SKM-1 treated with dmso at 0.1 percent for 144 hours (cell line): ENCODE measurements around the gene CDK5R1.

Source experiments
- DNase-seq: peaks from one replicate; lab custom pipeline; 2025; ENCODE audit not compliant: unreplicated experiment; lab: John Stamatoyannopoulos, UW

Gene CDK5R1

DNA sequence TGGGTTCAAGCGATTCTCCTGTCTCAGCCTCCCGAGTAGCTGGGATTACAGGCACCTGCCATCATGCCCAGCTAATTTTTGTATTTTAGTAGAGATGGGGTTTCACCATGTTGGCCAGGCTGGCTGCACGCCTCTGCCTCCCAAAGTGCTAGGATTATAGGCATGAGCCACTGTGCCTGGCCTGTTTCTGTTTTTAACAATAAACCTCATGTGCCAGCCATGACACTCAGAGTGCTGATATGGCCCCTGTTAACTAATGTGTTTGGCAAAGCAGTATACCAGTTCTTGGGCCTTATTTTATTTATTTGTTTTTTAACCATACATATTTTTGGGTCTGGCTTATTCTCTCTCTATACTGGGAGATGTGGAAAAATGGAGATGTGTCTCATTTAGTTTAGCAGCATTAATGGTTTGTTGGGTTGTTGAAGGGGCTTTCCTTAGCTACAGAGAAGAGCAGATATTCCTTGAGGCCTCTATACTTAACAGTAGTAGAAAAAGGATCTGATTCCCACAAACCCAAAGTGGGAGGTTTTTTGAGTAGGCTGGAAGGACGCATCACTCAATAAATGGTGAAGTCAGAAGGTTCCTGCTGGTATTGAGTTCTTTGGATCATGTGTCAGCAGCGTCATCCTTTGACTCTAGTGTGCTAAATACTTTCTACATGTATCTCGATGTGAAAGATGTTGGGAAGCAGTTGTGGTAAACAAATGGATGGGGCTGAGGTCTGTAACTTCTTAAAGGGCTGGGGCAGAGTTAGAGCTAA lies 16.2 kb upstream of the CDK5R1 start:
- no peak for DNase-seq

DNA sequence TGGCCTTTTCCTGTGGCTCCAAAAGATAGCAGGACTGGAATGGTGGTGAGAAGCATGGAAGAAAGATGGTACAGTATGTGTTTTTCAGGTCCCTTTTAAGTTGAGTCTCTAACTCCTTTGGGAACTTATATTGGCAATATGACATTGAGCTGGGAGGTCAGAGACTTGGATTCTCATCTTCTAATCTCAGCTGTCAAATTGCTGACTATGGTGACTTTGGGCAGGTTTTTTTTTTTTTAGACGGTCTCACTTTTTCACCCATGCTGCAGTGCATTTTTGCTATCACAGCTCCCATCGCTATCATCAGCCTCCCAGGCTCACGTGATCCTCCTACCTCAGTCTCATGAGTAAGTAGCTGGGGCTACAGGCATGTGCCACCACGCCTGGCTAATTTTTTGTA lies 15.1 kb upstream of the CDK5R1 start:
- DNase-seq, result no peak

DNA sequence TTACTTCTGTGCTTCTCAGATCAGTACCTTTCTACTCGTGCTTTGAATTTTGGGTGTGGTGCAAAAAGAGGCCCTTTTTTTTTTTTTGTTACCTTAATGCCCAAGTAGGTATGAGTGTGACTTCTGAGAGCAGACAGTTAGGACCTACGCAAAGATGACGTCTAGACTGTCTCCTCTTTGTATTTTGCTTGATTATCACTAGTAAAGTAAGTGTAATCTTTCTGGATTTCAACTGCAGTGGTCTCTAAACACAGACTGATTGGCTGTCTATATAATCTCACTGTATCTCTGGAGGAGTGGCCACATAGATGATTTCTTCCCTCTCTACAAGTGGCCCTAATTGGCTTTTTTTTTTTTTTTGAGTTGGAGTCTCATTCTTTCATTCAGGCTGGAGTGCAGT lies 11.5 kb upstream of the CDK5R1 start:
- no peak for DNase-seq

DNA sequence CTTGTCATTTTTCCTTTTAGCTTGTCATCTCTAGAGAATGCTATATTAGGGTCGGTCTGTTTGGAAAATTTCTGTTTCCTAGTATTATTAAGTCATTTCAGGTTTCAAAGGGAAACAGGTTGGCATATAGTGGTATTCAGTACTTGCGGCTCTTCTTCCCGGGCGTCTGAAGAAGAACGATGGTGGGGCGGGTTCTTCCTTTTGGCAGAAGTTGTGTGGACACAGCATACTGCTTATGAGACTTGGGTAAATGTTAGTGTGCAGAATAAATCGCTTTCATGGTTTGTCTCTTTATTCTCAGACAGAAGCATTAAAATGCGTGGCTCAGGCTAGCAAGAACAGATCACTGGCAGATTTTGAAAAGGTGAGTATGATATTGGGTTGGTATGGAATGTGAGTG lies 9.6 kb upstream of the CDK5R1 start:
- DNase-seq, result no peak

DNA sequence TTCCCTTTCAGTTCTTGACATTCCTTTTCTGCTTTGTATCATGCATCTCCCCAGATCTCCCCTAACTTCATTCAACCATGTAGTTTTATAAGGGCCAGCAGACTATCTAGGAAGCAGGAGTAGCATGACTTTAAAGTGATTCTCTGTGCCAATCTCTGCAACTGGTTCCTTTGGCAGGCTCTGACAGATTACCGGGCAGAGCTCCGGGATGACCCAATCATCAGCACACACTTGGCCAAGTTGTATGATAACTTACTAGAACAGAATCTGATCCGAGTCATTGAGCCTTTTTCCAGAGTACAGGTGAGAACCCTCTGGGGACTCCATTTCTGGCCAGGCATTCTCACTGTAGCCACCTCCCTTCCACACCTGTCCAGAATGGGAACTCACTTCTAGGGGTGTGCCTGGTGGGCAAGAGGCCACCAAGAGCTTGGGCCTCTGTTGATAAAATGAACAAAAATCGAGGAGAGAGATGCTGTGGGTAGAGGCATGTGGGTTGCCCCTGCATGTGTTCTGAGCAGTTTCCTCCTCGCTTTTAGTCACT lies 7.6 kb upstream of the CDK5R1 start:
- DNase-seq, result no peak

DNA sequence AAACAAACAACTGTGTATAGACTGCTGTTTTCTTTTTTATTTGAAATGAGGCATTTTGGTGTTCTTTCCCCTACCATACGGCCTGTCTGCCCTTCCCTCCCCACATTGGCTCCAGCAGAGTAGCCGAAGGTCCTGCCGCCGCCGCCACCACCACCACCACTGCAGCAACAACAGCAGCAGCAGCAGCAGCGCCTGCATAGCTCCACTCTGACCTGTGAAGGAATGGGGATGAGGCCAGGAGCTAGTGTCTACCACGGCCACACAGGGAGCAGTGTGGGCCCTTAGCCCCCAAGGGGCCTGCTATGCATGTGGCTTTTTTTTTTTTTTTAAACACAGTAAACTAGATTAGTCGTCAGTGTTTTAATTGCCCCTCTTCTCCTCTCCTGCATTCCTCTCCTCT lies 5.6 kb upstream of the CDK5R1 start:
- no peak for DNase-seq

DNA sequence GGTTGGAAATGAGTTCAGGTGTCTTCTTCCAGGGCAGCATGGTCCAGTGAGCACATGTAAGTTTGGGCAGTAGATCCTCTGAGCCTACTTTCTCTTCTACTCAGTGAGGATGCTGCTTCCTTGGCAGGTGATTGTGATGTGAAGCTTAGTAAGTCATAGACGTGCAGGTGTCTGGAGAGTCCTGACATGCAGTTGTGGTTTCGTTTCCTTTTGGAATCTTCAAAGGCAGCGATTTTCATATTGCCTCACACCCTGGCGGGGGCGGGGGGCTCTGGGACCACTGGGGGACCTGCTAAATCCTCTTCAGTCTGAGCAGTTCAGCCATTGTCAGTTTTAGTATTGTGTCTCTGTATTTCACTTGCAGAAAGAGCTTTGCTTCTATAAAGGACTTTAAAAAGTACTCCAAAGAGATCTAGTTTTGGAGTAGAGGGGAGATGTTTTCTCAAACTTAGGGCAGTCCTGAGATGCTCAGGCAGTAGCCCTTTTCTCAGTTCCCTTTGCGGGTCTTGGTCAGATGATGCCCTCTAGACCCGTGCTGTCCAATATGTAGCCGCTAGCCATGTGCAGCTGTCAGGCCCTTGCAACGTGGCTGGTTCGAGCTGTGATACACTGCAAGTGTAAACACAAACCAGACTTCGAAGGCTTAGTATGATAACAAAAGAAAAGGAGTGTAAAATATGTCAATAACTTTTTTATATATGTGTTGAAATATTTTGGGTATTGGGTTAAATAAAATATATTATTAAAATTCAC lies 4.0 kb upstream of the CDK5R1 start:
- no peak for DNase-seq

DNA sequence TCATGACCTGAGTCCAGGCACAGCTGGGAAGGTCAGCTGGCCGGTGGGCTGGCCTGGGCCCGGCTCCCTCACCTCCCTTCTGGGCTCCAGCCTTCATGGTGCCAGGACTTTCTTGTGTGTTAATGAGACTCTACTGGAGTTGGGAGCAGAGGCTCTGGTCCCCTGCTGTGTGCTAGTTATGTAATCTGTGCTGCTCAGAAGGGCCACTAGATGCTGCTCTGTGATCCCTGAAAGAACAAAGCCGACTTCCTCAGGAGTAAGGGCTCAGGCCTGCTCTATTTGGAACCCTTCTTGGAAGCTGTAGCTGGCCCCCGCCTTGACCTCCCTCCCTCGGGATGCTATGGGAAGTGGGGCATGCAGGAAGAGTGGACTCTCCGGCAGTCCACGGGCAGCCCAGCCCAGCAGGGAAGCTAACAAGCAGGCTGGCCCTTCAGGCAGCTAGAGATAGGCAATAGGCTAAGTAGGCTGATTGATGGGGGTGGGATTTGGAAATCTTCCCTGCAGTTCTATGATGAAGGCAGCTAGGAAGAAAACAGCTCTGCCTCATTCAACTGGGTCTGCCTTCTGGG lies 3.3 kb upstream of the CDK5R1 start:
- peak; percentile 52 for DNase-seq

DNA sequence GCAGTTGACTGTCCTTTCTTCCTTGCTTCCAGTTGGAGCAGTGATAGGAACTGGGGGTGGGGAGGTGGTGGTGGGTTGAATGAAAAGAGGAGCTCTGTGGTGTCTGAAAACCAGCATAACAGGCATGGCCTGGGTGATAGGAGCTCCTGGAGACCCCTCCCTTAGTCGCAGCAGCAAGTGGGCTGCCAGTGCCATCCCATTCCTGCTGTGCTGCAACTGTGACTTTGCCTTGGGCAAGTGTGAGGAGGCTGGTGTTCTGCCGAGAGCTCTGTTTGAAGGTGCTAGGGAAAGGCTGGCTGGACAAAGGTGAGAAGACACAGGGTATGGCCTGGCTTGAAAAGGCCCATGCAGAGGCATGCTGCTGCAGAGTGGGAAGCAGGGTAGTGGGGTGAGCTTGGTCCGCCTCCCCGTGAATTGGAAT lies 2.7 kb upstream of the CDK5R1 start:
- DNase-seq, result no peak

DNA sequence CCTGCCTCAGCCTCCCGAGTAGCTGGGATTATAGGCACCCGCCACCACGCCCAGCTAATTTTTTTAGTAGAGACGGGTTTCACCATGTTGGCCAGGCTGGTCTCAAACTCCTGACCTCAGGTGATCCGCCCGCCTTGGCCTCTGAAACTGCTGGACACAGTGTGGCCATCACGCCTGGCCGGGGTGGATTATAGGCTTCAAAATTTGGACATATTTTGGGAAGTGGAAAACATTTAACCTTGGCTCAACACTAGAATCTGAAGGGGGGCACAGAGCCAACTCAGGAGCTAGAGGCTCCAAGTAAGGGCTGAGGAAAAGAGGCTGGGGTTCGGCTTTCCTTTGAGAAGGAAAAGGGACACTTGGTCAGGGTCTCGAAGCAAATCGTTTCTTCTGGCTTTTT lies 2.2 kb upstream of the CDK5R1 start:
- DNase-seq, result no peak

DNA sequence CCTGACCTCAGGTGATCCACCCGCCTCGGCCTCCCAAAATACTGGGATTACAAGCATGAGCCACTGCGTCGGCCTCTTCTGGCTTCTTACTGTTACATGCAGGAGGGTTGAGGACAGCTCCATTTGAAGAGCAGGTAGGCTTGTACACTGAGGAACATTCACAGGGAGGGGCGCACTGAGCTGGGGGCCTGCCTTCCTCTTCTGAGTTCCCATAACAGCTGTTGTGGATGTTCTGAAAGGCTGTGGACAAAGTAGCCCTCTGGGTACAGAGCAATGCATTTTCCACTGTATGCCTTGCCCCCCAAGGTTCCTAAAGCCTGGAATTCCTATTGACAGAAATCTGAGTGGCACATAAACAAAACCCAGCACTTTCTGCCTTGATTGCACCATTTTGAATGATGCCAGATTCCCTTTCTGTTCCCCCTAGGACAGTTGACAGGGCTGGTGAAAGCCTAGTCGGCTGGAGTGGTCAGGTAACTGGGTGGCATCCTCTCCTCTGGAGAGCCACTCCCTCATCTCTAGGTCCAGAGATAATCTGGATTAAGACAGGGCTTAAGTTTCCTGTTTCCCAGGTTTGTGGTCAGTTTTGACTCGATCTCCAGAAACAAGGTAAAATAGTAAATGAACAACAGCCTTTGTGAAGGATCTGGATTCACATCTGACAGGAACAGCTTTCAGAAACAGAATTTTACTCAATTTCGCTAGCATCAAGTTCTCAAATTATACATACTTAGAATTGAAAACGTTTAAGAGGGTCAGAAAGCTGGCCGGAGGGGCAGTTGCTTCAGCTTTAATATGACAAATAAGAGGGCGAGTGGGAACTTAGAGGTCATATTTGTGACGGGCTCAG lies 1.3 kb upstream of the CDK5R1 start:
- DNase-seq, result no peak

DNA sequence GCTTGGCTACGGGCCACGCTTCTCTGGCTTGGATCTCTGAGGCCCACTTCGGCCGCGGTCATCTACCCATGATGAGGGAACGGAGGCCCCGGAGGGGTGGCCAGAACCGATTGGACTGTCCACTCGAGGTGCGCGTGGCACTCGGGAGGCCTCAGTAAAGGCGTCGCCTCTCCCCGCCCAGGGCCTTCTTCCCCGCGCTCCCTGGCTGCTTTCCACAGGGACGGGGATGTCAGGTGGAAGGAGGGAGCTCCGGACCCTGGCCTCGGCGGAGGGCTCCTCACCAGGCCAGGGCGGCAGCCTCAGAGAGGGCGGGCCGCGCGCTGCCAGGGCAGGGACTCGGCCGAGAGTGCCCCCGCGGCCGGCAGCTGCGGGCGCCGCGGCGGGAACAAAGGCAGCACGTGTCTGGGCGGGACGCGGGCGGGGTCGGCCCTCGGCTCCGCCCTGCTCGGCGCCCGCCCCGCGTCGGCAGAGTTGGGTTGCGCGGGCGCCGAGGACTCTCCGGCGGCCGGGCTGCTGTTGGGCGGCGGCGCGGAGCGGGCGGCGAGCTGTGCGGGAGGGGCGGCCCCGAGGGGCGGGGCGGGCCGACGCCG lies 587 bp upstream of the CDK5R1 start:
- DNase-seq, result peak; percentile 74

DNA sequence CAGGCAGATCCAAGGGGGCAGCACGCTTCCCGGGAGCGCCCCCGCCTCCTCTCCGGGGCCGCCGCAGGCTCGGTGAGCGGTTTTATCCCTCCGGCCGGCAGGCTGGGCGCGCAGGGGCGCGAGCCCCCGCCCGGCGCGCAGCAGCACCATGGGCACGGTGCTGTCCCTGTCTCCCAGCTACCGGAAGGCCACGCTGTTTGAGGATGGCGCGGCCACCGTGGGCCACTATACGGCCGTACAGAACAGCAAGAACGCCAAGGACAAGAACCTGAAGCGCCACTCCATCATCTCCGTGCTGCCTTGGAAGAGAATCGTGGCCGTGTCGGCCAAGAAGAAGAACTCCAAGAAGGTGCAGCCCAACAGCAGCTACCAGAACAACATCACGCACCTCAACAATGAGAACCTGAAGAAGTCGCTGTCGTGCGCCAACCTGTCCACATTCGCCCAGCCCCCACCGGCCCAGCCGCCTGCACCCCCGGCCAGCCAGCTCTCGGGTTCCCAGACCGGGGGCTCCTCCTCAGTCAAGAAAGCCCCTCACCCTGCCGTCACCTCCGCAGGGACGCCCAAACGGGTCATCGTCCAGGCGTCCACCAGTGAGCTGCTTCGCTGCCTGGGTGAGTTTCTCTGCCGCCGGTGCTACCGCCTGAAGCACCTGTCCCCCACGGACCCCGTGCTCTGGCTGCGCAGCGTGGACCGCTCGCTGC lies 832 bp downstream of the CDK5R1 start:
- DNase-seq, result no peak

DNA sequence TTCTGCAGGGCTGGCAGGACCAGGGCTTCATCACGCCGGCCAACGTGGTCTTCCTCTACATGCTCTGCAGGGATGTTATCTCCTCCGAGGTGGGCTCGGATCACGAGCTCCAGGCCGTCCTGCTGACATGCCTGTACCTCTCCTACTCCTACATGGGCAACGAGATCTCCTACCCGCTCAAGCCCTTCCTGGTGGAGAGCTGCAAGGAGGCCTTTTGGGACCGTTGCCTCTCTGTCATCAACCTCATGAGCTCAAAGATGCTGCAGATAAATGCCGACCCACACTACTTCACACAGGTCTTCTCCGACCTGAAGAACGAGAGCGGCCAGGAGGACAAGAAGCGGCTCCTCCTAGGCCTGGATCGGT lies 1.4 kb downstream of the CDK5R1 start:
- no peak for DNase-seq

DNA sequence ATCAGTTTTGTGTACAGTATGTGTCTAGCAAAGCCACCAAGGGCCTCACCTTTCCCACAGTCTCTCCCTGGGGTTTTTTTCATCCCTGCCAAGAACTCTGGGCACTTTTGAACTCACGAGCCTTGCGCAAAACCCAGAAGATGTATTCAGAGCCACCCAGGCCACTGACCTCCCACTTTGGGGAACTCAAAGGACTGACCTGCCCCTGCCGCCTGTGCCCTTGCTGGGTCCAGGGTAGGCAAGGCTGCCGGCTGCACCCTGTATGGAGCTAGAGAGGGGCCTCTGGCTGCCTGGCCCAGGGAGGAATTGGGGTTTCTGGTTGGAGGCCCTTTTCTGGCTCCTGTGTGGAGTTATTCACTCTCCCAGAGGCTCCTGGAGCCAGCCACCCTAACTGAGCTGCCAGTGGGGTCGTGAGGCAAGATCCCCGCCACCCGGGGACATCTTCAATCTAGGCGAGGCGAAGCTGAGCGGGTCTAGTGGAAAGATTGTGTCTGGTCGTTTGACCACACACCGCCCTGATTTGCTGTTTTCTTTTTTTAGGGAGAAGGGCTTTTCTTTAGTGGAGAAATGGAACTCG lies 1.9 kb downstream of the CDK5R1 start:
- no peak for DNase-seq

DNA sequence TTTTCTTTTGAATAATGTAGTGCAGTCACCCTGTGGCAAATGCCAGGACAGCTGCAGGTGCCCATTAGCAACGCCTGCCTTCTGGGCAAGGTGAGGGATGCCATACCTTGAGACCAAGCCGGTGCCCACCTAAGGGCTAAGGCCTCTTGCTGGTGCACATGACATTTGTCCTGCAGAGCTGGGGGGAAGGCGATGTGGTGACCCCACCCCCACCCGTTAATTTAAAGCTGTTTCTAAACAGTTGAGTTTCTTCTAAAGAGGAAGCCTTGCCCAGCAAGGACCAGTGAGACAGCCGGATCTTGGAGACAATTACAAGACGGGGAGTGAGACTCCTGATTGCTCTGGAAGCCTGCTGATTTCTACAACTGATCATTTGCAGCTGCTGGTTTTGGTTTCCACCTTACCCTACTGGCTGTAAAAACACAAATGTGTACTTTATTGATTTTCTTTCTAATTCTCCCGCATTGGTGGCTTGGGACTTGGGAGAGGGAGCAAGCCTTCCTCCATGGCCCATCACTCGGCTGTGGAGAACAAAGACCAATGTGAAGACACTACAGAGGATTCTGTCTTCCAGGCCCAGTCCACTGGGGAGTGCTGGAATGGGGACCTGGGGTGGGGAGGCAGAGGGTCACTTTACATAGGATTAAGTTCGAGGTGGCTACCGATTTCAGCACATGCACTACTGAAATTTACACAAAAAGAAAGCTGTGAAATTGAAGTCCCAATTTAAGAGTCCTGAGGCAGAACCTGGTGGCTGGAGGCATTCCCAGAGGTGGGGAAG lies 2.7 kb downstream of the CDK5R1 start:
- DNase-seq, result no peak

DNA sequence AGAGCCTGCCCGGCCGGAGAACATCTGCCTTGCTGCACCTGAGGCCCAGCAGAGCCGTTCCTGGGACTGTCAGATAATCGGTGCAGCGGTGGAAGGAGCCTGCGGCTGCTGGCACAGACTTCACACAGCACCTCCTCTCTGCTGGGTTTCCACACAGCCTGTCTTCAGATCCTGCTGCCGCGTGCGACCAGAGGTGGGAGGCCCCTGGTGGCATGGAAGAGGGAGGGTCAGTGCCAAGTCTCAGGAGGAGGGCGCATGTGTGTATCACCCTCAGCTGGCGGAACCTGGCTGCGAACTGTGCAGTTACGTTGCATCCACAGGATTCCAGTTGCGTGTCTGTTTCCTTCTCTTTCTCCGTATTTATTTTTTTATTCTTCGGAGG lies 3.3 kb downstream of the CDK5R1 start:
- no peak for DNase-seq

DNA sequence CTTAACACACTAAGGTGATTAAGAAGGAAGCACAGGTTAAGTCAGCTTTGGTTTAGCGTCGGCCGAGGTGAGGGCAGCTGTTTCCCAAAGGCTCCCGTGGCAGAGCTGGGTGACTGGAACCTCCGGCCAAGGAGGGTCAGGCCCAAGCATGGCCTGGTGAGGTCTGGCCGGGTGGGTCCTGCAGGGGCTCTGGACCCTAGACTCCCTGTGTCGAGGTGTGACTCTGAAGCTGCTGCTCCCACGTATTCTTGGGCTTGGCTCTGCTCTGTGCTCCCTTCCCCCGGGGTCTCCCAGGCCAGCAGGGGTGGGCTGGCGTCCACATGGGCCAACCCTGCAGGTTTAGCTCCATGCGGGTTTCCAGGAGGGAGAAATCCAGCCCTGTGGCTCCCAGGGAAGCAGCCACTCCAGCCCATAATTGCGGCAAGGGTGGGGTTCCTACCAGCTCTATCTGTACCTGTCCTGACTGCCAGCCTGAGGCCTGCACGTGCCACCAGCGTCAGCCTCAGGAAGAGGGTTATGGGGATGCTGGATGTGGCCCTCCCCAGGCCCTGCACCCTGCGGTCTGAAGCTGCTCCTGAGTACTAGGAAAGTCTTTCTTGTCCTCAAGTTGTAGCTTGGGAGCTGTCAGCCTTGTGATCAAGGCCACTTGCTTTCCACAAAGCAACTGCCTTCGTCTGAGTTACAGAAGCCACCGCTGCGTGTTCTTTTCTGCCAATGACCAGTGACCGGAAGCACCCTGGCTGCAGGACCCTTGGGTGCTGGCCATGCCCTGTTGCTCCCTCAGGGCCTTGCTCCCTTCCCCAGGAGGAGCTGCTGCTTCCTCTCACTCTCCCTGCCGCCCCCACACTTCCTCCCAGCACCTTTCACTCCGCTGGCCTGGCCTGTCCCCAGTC lies 4.8 kb downstream of the CDK5R1 start:
- no peak for DNase-seq
